Measurements from ENCODE around the gene NECTIN1.

- TF ChIP-seq MYC (IDR thresholded peaks at IDR 0.05; ENCODE audit: low read depth, low read length) (no peak), POLR2A (IDR thresholded peaks at IDR 0.05; ENCODE audit: extremely low read depth, insufficient read length) (no peak)
- TF ChIP-seq, protein P1, sequence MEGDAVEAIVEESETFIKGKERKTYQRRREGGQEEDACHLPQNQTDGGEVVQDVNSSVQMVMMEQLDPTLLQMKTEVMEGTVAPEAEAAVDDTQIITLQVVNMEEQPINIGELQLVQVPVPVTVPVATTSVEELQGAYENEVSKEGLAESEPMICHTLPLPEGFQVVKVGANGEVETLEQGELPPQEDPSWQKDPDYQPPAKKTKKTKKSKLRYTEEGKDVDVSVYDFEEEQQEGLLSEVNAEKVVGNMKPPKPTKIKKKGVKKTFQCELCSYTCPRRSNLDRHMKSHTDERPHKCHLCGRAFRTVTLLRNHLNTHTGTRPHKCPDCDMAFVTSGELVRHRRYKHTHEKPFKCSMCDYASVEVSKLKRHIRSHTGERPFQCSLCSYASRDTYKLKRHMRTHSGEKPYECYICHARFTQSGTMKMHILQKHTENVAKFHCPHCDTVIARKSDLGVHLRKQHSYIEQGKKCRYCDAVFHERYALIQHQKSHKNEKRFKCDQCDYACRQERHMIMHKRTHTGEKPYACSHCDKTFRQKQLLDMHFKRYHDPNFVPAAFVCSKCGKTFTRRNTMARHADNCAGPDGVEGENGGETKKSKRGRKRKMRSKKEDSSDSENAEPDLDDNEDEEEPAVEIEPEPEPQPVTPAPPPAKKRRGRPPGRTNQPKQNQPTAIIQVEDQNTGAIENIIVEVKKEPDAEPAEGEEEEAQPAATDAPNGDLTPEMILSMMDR (IDR thresholded peaks at IDR 0.05; ENCODE audit: low read depth, low read length), result no peak
- TF ChIP-seq, protein P2, sequence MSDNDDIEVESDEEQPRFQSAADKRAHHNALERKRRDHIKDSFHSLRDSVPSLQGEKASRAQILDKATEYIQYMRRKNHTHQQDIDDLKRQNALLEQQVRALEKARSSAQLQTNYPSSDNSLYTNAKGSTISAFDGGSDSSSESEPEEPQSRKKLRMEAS (IDR thresholded peaks at IDR 0.05; ENCODE audit: low read depth, low read length), result no peak
These were observed 26.5 kb upstream of the NECTIN1 start for GRCh38 chr11:119755356-119756071.
